IPS-18c (cell line): Measurements from ENCODE around the gene PARP11.
"Not testable (repeated sequence)": the region's sequence is repeated elsewhere in the genome, so short reads cannot be mapped to it uniquely, and the experiment has no call there.

Experiments
- H3K4me3 ChIP-seq: 2 replicates; pipeline ENCODE4 v1.7.0; 2013; ENCODE audit warnings: low read depth, mild to moderate bottlenecking, low read length, moderate library complexity; ENCODE audit not compliant: insufficient read depth
- H3K9me3 ChIP-seq: one replicate; pipeline ENCODE4 v1.6.1; 2013; ENCODE audit warnings: mild to moderate bottlenecking, low read length, moderate library complexity; ENCODE audit not compliant: control insufficient read depth, insufficient read depth

The PARP11 gene

GRCh38 chr12:3891201-3891600, 18.0 kb upstream of the PARP11 start:
- H3K4me3 ChIP-seq, result no peak overlapping the region
- H3K9me3 ChIP-seq, result no peaks in the 10 kb centered on the region

- no peaks in the 10 kb centered on the region for H3K9me3 ChIP-seq
- no peak overlapping the region for H3K4me3 ChIP-seq
Measured at GRCh38 chr12:3888659-3889058, 15.5 kb upstream of the PARP11 start.

GRCh38 chr12:3885277-3886094, 12.3 kb upstream of the PARP11 start:
- H3K9me3 ChIP-seq, result no peaks in the 10 kb centered on the region
- H3K4me3 ChIP-seq, result no peak overlapping the region

- Histone ChIP-seq H3K4me3 (no peak overlapping the region), H3K9me3 (no peaks in the 10 kb centered on the region)
Measured at GRCh38 chr12:3884671-3885070, 11.5 kb upstream of the PARP11 start.

- H3K4me3 ChIP-seq, result no peak overlapping the region
- no peaks in the 10 kb centered on the region for H3K9me3 ChIP-seq
Measured at GRCh38 chr12:3882896-3883564, 9.8 kb upstream of the PARP11 start.

GRCh38 chr12:3882406-3882805, 9.2 kb upstream of the PARP11 start:
- Histone ChIP-seq H3K4me3 (no peak overlapping the region), H3K9me3 (no peaks in the 10 kb centered on the region)

GRCh38 chr12:3881281-3881950, 8.2 kb upstream of the PARP11 start:
- no peaks in the 10 kb centered on the region for H3K9me3 ChIP-seq
- H3K4me3 ChIP-seq, result peak overlapping the region; percentile 3; the same call in 1 of the 2 replicates

GRCh38 chr12:3879846-3880245, 6.6 kb upstream of the PARP11 start:
- no peak overlapping the region for H3K4me3 ChIP-seq

GRCh38 chr12:3871356-3871755, 1.8 kb downstream of the PARP11 start:
- H3K4me3 ChIP-seq, result no peak overlapping the region
- H3K9me3 ChIP-seq, result no peaks in the 10 kb centered on the region

More at GRCh38 chr12:3879846-3880245, 6.6 kb upstream of the PARP11 start:
- no peaks in the 10 kb centered on the region for H3K9me3 ChIP-seq

GRCh38 chr12:3869865-3870264, 3.3 kb downstream of the PARP11 start:
- Histone ChIP-seq H3K9me3 (no peaks in the 10 kb centered on the region), H3K4me3 (no peak overlapping the region)

- no peak overlapping the region for H3K4me3 ChIP-seq
Measured at GRCh38 chr12:3869433-3869832, 3.8 kb downstream of the PARP11 start.

GRCh38 chr12:3863756-3864155, 9.4 kb downstream of the PARP11 start:
- Histone ChIP-seq H3K9me3 (no peaks in the 10 kb centered on the region), H3K4me3 (no peak overlapping the region)

More at GRCh38 chr12:3869433-3869832, 3.8 kb downstream of the PARP11 start:
- no peaks in the 10 kb centered on the region for H3K9me3 ChIP-seq

- Histone ChIP-seq H3K9me3 (no peaks in the 10 kb centered on the region), H3K4me3 (no peak overlapping the region)
Measured at GRCh38 chr12:3842517-3842916, 30.7 kb downstream of the PARP11 start.

GRCh38 chr12:3841783-3842182, 31.4 kb downstream of the PARP11 start:
- Histone ChIP-seq H3K9me3 (no peaks in the 10 kb centered on the region), H3K4me3 (no peak overlapping the region)

GRCh38 chr12:3840833-3841232, 32.4 kb downstream of the PARP11 start:
- not testable (repeated sequence) for H3K9me3 ChIP-seq, H3K4me3 ChIP-seq

- H3K9me3 ChIP-seq, H3K4me3 ChIP-seq: not testable (repeated sequence)
Measured at GRCh38 chr12:3839745-3840144, 33.5 kb downstream of the PARP11 start.

- not testable (repeated sequence) for H3K4me3 ChIP-seq
Measured at GRCh38 chr12:3838701-3839548, 34.3 kb downstream of the PARP11 start.

More at GRCh38 chr12:3838701-3839548, 34.3 kb downstream of the PARP11 start:
- H3K9me3 ChIP-seq, result not testable (repeated sequence)
